Stimulated activated CD8-positive, alpha-beta memory T cell treated with anti-CD3 and anti-CD28 coated beads, Interleukin-7, amount 100 ng/mL, for 1 hour (primary cell): ENCODE data around the gene CSN2.
"Not testable (repeated sequence)": the region's sequence is repeated elsewhere in the genome, so short reads cannot be mapped to it uniquely, and the experiment has no call there.

ENCODE experiments used
- DNase-seq, 2 donors: peaks; one replicate each; pipeline ENCODE4 v3.0.0-alpha.2; 2020; ENCODE audit warnings: low read depth in 2 of 2

Gene CSN2

DNA sequence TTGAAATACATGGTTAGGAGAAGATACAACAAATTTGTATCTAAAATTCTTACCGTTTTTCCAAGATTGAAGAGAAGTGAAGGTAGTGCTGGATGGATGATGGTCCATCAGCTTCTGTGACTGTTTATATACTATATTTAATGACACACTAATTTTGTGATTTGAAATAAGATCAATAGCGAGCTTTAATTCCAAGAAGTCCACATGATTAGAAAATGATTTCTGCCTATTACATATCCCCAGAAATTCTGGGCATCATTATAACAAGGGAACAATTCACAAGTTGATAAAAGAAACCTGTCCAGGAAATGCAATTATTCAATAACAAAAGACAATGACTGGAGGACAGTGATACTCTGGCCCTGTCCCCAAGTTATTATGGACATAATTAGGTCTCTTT is at the start of gene CSN2:
TSS of gene CSN2 (minus strand) at position 101 of the 400 bp plus-strand sequence. CDS start 4,733 bp downstream, outside the sequence.
- DNase-seq: no peak

GRCh38 chr4:70008771-70009170 is 43.2 kb upstream of the CSN2 start:
- no peak for DNase-seq

GRCh38 chr4:70002507-70002906 is 37.0 kb upstream of the CSN2 start:
- DNase-seq: no peak

- no peak for DNase-seq
Observed at GRCh38 chr4:70000711-70001110, 35.2 kb upstream of the CSN2 start.

- DNase-seq: no peak
Observed at GRCh38 chr4:69999420-69999819, 33.9 kb upstream of the CSN2 start.

- no peak for DNase-seq
Observed at GRCh38 chr4:69995526-69996016, 30.0 kb upstream of the CSN2 start, which contains the start of gene STATH. Gene STATH (plus strand): TSS chr4:69995966. CDS start chr4:69998438, 2,472 bp downstream.

DNA sequence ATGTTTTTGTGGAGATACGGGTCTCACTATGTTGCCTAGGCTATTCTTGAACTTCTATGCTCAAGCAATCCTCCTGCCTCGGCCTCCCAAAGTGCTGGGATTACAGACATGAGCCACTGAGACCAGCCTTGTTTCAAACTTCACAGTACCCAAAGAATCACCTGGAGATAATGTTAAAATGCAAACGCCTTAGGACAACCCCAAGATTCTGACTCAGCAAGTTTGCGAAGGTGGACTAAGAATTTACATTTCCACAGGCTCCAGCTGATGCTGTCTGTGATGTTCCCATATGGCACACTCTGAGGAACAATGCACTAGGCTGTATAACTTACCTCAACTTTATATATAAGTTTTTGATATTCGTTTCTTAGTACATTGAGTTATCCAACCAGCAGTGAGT is 29.3 kb upstream of the CSN2 start:
- no peak for DNase-seq

DNA sequence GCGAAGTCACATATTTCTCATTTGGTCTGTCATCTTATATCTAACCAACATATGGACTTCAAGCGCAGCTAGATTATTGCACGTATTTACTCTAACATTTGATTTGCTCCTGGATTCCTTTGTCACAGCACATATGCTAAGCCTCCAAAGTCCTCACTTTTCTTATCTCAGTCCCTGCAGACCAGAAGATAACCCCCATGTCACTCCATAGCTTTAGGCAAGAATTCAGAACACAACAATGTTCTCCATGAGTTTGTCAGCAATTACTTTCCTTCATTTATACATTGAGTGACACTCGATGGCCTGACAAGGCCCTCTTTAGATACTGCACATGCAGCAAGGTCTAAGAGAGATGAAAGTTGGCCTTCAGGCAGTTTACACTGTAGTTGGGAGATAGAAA is 25.5 kb upstream of the CSN2 start:
- no peak for DNase-seq

- DNase-seq: no peak
Observed at GRCh38 chr4:69986663-69987062, 21.1 kb upstream of the CSN2 start.

DNA sequence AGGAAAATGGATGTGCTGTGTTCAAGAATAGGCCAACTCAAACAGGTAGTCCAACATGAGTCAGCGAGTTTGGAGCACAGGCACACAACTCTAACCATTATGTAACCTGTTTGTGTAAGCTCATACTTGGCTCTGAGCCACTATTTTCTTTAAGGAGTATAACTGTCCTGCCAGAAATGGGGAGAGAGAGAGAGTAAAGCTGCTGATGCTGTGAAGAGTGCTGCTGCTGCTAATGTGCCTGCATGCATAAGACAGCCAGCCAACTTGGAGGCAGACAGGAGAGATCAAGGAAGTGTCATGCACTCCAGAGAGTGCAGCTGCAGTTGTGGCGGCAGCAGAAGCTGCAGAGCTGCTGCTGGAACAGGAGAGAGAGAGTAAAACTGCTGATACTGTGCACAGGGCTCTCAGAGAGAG is 18.5 kb upstream of the CSN2 start:
- no peak for DNase-seq

GRCh38 chr4:69977582-69977981 is 12.1 kb upstream of the CSN2 start:
- DNase-seq: no peak

GRCh38 chr4:69974631-69975030 is 9.1 kb upstream of the CSN2 start:
- DNase-seq: no peak

- no peak for DNase-seq
Observed at GRCh38 chr4:69970071-69970470, 4.5 kb upstream of the CSN2 start.

GRCh38 chr4:69957209-69957608 is 8.3 kb downstream of the CSN2 start:
- DNase-seq: no peak

DNA sequence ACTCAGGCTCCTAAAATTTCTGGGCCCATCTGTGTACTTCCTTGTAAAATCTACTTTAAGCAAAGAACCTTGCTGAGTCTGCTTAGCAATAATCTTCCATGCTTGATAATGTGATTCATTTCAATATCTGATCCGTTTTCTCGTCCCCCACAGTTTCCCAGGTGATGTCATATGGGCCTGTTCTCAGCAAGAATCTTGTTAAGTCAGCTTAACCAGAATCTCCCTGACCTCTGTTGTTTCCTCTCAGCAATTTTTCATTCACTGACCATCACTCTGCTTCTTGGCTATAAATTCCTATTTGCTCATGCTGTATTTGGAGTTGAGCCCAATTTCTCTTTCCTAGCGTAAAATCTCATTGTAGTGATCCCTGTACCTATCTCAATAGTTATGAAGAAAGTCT is 13.9 kb downstream of the CSN2 start:
- no peak for DNase-seq

DNA sequence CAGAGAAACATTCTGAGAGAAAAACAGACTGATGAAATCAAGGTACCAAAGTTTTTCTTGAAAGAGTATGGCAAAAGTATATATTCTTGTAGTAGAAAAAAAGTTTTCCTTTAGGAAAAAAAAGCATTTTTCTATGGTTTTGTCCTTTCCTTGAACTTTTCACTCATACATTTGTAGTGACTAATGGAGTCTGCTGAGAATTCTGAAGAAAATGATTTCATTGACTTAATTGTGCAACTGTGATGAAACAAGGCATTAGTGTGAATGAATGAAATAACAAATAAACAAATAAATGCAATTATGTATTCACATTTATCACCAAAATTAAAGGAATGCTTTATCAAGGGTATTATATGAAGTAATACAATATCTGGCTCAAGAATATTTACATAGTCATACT is 29.0 kb downstream of the CSN2 start:
- no peak for DNase-seq

- no peak for DNase-seq
Observed at GRCh38 chr4:69934150-69934549, 31.4 kb downstream of the CSN2 start.

GRCh38 chr4:69930768-69931167 is 34.8 kb downstream of the CSN2 start, which contains the start of gene CSN1S1:
Gene CSN1S1 (plus strand): TSS chr4:69931068. CDS start chr4:69932556, 1,488 bp downstream.
- no peak for DNase-seq

DNA sequence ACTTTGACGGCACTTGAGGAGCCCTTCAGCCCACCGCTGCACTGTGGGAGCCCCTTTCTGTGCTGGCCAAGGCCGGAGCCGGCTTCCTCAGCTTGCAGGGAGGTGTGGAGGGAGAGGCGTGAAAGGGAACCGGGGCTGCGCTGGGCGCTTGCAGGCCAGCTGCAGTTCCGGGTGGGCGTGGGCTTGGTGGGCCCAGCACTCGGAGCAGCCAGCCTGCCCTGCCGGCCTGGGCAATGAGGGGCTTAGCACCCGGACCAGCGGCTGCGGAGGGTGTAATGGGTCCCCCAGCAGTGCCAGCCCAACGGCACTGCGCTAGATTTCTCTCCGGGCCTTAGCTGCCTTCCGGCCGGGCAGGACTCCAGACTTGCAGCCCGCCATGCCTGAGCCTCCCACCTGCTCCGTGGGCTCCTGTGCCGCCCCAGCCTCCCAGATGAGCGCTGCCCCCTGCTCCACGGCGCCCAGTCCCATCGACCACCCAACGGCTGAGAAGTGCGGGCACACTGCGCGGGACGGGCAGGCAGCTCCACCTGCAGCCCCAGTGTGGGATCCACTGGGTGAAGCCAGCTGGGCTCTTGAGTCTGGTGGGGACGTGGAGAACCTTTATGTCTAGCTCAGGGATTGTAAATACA is 41.6 kb downstream of the CSN2 start:
- DNase-seq: not testable (repeated sequence)

- no peak for DNase-seq
Observed at GRCh38 chr4:69920874-69921273, 44.7 kb downstream of the CSN2 start.

- no peak for DNase-seq
Observed at GRCh38 chr4:69910016-69910782, 55.3 kb downstream of the CSN2 start.

GRCh38 chr4:69909195-69909594 is 56.3 kb downstream of the CSN2 start:
- DNase-seq: no peak

DNA sequence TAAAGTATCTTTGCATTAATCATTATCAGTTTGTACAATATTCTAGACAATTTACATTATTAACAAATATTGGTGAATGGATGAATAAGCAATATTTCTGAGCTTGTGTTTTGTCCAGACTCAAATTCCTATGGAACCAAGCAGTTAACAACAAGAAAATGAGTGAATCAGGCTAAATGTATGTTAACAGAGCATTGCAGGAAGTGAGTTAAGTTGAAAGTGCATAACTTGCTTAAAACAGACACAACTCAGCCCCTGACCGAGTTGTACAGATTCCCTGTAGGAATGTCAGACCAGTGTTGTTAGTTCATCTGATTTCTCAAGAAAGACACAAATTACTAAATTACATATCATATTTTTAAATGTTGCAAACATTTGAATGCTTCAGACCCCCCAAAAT is 58.4 kb downstream of the CSN2 start:
- no peak for DNase-seq
